ENCODE results near the gene MARS1. TPM values are rescaled to one million over a fixed set of nuclear protein-coding genes. Genes with fewer than 3 reads are reported as not detected.

MARS1 gene
- polyA plus RNA-seq, 3 donors from 2014 or later: 100 to 158 (median 114) TPM

- Mint-ChIP-seq H3K36me3 (no peaks in the 10 kb centered on the region), H3K27ac (no peak overlapping the region), H3K4me1 (peaks cover 3 to 6% of the 10 kb centered on the region in 2 donors), H3K4me3 (no peak overlapping the region), H3K27me3 (ENCODE audit: low read depth in 3 of 3) (peaks cover 0 to 4% (median 4%) of the 10 kb centered on the region in 3 donors), H3K9me3 (no peaks in the 10 kb centered on the region)
- DNase-seq: peak; percentile 40 to 47 (median 40)
Observed at GRCh38 chr12:57452937-57453509, 34.8 kb upstream of the MARS1 start.

- no peaks in the 10 kb centered on the region for H3K9me3 Mint-ChIP-seq
- no peaks in the 10 kb centered on the region for H3K36me3 Mint-ChIP-seq
- H3K4me1 Mint-ChIP-seq: peaks cover 9 to 13% of the 10 kb centered on the region in 2 donors
- no peak for DNase-seq
- no peak overlapping the region for H3K27ac Mint-ChIP-seq
- H3K4me3 Mint-ChIP-seq: no peak overlapping the region
- peaks cover 3 to 4% (median 4%) of the 10 kb centered on the region in 3 donors for H3K27me3 Mint-ChIP-seq (ENCODE audit: low read depth in 3 of 3)
Observed at GRCh38 chr12:57454213-57454565, 33.7 kb upstream of the MARS1 start.

- Mint-ChIP-seq H3K9me3 (no peaks in the 10 kb centered on the region), H3K27ac (no peak within 1 kb of the TSS), H3K4me1 (peaks cover 13 to 19% of the 10 kb centered on the region in 2 donors), H3K27me3 (ENCODE audit: low read depth in 3 of 3) (peaks cover 4 to 10% (median 5%) of the 10 kb centered on the region in 3 donors), H3K4me3 (peak within 1 kb of the TSS in 2 of 5 donors; percentile 38 to 65), H3K36me3 (no peaks in the 10 kb centered on the region)
- no peak for DNase-seq
Observed at GRCh38 chr12:57454566-57455373, 33.1 kb upstream of the MARS1 start, which contains the start of gene INHBE. Gene INHBE (plus strand): TSS chr12:57455307. CDS start chr12:57455537, 230 bp downstream.

- H3K27ac Mint-ChIP-seq: no peak overlapping the region
- H3K9me3 Mint-ChIP-seq: no peaks in the 10 kb centered on the region
- peaks cover 18 to 27% of the 10 kb centered on the region in 2 donors for H3K4me1 Mint-ChIP-seq
- no peak for DNase-seq
- no peaks in the 10 kb centered on the region for H3K36me3 Mint-ChIP-seq
- H3K27me3 Mint-ChIP-seq (ENCODE audit: low read depth in 3 of 3): peaks cover 5 to 14% (median 9%) of the 10 kb centered on the region in 3 donors
- H3K4me3 Mint-ChIP-seq: peak overlapping the region in 2 of 5 donors; percentile 38 to 65
Observed at GRCh38 chr12:57455374-57456144, 32.3 kb upstream of the MARS1 start.

- Mint-ChIP-seq H3K4me3 (peak overlapping the region in 2 of 5 donors; percentile 38 to 65), H3K27me3 (ENCODE audit: low read depth in 3 of 3) (peaks cover 5 to 15% (median 9%) of the 10 kb centered on the region in 3 donors), H3K4me1 (peaks cover 21 to 33% of the 10 kb centered on the region in 2 donors), H3K9me3 (no peaks in the 10 kb centered on the region), H3K27ac (no peak overlapping the region), H3K36me3 (no peaks in the 10 kb centered on the region)
- DNase-seq: peak in 2 of 3 donors; percentile 31 to 46
Observed at GRCh38 chr12:57456145-57456700, 31.6 kb upstream of the MARS1 start.

GRCh38 chr12:57456737-57457490, 31.0 kb upstream of the MARS1 start:
- H3K4me1 Mint-ChIP-seq: peaks cover 27 to 40% of the 10 kb centered on the region in 2 donors
- DNase-seq: no peak
- H3K27me3 Mint-ChIP-seq (ENCODE audit: low read depth in 3 of 3): peaks cover 5 to 17% (median 12%) of the 10 kb centered on the region in 3 donors
- no peaks in the 10 kb centered on the region for H3K9me3 Mint-ChIP-seq
- no peaks in the 10 kb centered on the region for H3K36me3 Mint-ChIP-seq
- H3K27ac Mint-ChIP-seq: no peak overlapping the region
- H3K4me3 Mint-ChIP-seq: no peak overlapping the region

- Mint-ChIP-seq H3K4me3 (peak overlapping the region; percentile 92 to 98 (median 96)), H3K4me1 (peaks cover 35 to 55% of the 10 kb centered on the region in 2 donors), H3K9me3 (no peaks in the 10 kb centered on the region), H3K27ac (peak overlapping the region; percentile 91 to 97 (median 95)), H3K27me3 (ENCODE audit: low read depth in 3 of 3) (peaks cover 9 to 20% (median 20%) of the 10 kb centered on the region in 3 donors), H3K36me3 (no peaks in the 10 kb centered on the region)
- no peak for DNase-seq
Observed at GRCh38 chr12:57458665-57459054, 29.2 kb upstream of the MARS1 start.

GRCh38 chr12:57459055-57459749, 28.7 kb upstream of the MARS1 start:
- Mint-ChIP-seq H3K36me3 (no peaks in the 10 kb centered on the region), H3K4me1 (peaks cover 38 to 59% of the 10 kb centered on the region in 2 donors)
- peak; percentile 90 to 92 (median 92) for DNase-seq

GRCh38 chr12:57459750-57460467, 28.0 kb upstream of the MARS1 start, which contains the start of gene GLI1:
Gene GLI1 (plus strand): TSS chr12:57459785. CDS start chr12:57463692, 3,907 bp downstream.
- Mint-ChIP-seq H3K27ac (peak within 1 kb of the TSS; percentile 91 to 97 (median 95)), H3K4me1 (peaks cover 38 to 59% of the 10 kb centered on the region in 2 donors), H3K9me3 (no peaks in the 10 kb centered on the region), H3K4me3 (peak within 1 kb of the TSS; percentile 92 to 98 (median 96)), H3K27me3 (ENCODE audit: low read depth in 3 of 3) (peaks cover 9 to 28% (median 21%) of the 10 kb centered on the region in 3 donors), H3K36me3 (no peaks in the 10 kb centered on the region)
- DNase-seq: no peak

More at GRCh38 chr12:57459055-57459749, 28.7 kb upstream of the MARS1 start:
- Mint-ChIP-seq H3K27ac (peak overlapping the region; percentile 91 to 97 (median 95)), H3K27me3 (ENCODE audit: low read depth in 3 of 3) (peaks cover 9 to 23% (median 21%) of the 10 kb centered on the region in 3 donors), H3K4me3 (peak overlapping the region; percentile 92 to 98 (median 96)), H3K9me3 (no peaks in the 10 kb centered on the region)

- no peaks in the 10 kb centered on the region for H3K36me3 Mint-ChIP-seq
- DNase-seq: no peak
- peaks cover 9 to 28% (median 20%) of the 10 kb centered on the region in 3 donors for H3K27me3 Mint-ChIP-seq (ENCODE audit: low read depth in 3 of 3)
- H3K4me1 Mint-ChIP-seq: peaks cover 38 to 59% of the 10 kb centered on the region in 2 donors
- peak overlapping the region in 5 of 6 donors; percentile 16 to 78 (median 64) for H3K27ac Mint-ChIP-seq
- H3K9me3 Mint-ChIP-seq: no peaks in the 10 kb centered on the region
- peak overlapping the region; percentile 74 to 85 (median 82) for H3K4me3 Mint-ChIP-seq
Observed at GRCh38 chr12:57460468-57460784, 27.4 kb upstream of the MARS1 start.

- Mint-ChIP-seq H3K9me3 (no peaks in the 10 kb centered on the region), H3K27me3 (ENCODE audit: low read depth in 3 of 3) (peaks cover 9 to 28% (median 20%) of the 10 kb centered on the region in 3 donors), H3K4me1 (peaks cover 42 to 61% of the 10 kb centered on the region in 2 donors), H3K27ac (peak overlapping the region in 2 of 6 donors; percentile 16 to 45), H3K4me3 (peak overlapping the region; percentile 39 to 95 (median 83)), H3K36me3 (no peaks in the 10 kb centered on the region)
- DNase-seq: no peak
Observed at GRCh38 chr12:57460841-57461275, 27.0 kb upstream of the MARS1 start.
